Measurements from ENCODE around the gene PRKACB. TPM values are rescaled to one million over a fixed set of nuclear protein-coding genes. Genes with fewer than 3 reads are reported as not detected.

PRKACB gene
- total and polyA plus RNA-seq, 2 of the 8 experiments (the other 6 are each of a cell fraction or from before 2014, with no cell fraction given) = 7.8 to 31.0 TPM

DNA sequence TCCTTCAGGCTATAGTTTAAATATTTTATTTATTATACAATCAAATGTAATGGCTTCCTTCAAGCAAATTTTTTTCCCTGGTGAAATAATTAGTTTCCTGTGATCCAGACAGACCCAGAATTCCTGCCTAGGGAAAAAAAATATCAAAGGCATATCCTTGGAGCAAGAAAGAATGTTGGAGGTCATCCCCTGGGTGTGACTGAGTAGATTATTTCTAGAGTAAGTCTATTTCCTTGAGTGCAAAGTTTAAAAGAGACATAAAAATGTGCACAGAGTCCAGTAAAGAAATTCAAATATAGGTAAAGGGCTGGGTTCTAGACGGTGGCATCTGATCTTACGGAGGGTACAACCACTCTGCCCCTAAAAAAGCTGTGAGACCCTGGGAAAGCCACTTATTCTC is 125.2 kb downstream of the PRKACB start:
- Histone ChIP-seq H2BK12ac (ENCODE audit: low read depth, low read length) (no peak overlapping the region), H2BK120ac (replicated peaks; ENCODE audit: low read depth, low read length) (no peak overlapping the region), H2BK5ac (ENCODE audit: low read depth, low read length) (no peak overlapping the region), H3K27ac (ENCODE audit: low read depth, low read length) (no peak overlapping the region), H2BK20ac (ENCODE audit: low read length) (no peak overlapping the region), H4K20me1 (replicated peaks in 1 of 2; ENCODE audit: control insufficient read depth in 1 of 2, insufficient read depth in 2 of 2, low read length in 2 of 2) (no peaks in the 10 kb centered on the region), H4K5ac (ENCODE audit: insufficient read length, low read depth, low read length) (no peak overlapping the region), H2BK15ac (ENCODE audit: low read length) (no peak overlapping the region), H3K56ac (replicated peaks; ENCODE audit: insufficient read length, low read depth, low read length) (no peak overlapping the region), H3K4me3 (ENCODE audit: extremely low read depth in 1 of 4, insufficient read depth in 2 of 4, low read depth in 3 of 4, low read length in 4 of 4) (no peak overlapping the region), H3K79me2 (ENCODE audit: control insufficient read depth in 1 of 2, insufficient read depth in 2 of 2, low read length in 2 of 2) (no peaks in the 10 kb centered on the region), H3K36me3 (ENCODE audit: control insufficient read depth in 2 of 4, insufficient read depth in 4 of 4, low read length in 3 of 4) (no peaks in the 10 kb centered on the region), H3K9ac (replicated peaks in 1 of 4; ENCODE audit: extremely low read depth in 1 of 4, low read depth in 3 of 4, low read length in 3 of 4) (no peak overlapping the region), H3K18ac (ENCODE audit: extremely low read depth, low read length) (no peak overlapping the region), H3K79me1 (ENCODE audit: low read depth, low read length) (no peaks in the 10 kb centered on the region), H3K4me1 (replicated peaks in 1 of 4; ENCODE audit: control insufficient read depth in 3 of 4, insufficient read depth in 4 of 4, low read length in 3 of 4) (peaks cover 0 to 11% (median 2%) of the 10 kb centered on the region in 4 experiments; a peak in 3 of 7 replicates), H3K23ac (ENCODE audit: insufficient read length) (no peak overlapping the region), H3K4me2 (ENCODE audit: insufficient read depth in 1 of 2, low read depth in 2 of 2, low read length in 2 of 2) (no peak overlapping the region), H3K23me2 (ENCODE audit: low read depth, low read length) (no peaks in the 10 kb centered on the region; the same call in 1 of the 2 replicates), H3K14ac (ENCODE audit: insufficient read length) (no peak overlapping the region), H4K91ac (replicated peaks; ENCODE audit: insufficient read length, low read length) (no peak overlapping the region), H3K9me3 (ENCODE audit: insufficient read depth in 2 of 2, low read depth in 1 of 2, low read length in 1 of 2) (no peaks in the 10 kb centered on the region), H2AFZ (ENCODE audit: low read length) (no peak overlapping the region), H2AK5ac (ENCODE audit: low read depth, low read length) (no peak overlapping the region), H3K27me3 (replicated peaks in 1 of 4; ENCODE audit: control insufficient read depth in 3 of 4, extremely low read depth in 1 of 4, insufficient read depth in 3 of 4, low read length in 3 of 4) (no peaks in the 10 kb centered on the region), H4K8ac (ENCODE audit: extremely low read depth, insufficient read depth, low read length) (no peak overlapping the region), H3K4ac (replicated peaks; ENCODE audit: insufficient read length, low read depth, low read length) (no peak overlapping the region)
- FAIRE-seq = no peak
- ChIA-PET POLR2A (ENCODE audit: partially characterized antibody) (no interaction called here), CTCF (ENCODE audit: partially characterized antibody) (no interaction called here)
- no peak for DNase-seq (ENCODE audit: low read depth in 1 of 2, low spot score in 2 of 2)
- WGBS, 2 experiments (ENCODE audit: extremely low coverage in 1 of 2, insufficient coverage in 1 of 2, insufficient read length in 1 of 2, insufficient replicate concordance in 2 of 2, low coverage in 1 of 2, low lambda C conversion rate in 2 of 2, missing lambda C conversion rate in 1 of 2) = 11% methylated on average over 2 of the region's 2 CpGs; no CpG with 5 or more reads in 1 of the 2 experiments
- TF ChIP-seq CREB1 (IDR thresholded peaks at IDR 0.05) (no peak), SIN3A (conservative IDR thresholded peaks at IDR 0.05 in 1 of 2, IDR thresholded peaks at IDR 0.05 in 1 of 2; ENCODE audit: low read depth in 1 of 2, low read length in 2 of 2) (no peak), CBX5 (IDR thresholded peaks at IDR 0.05; ENCODE audit: low read depth, low read length) (no peak), EGR1 (IDR thresholded peaks at IDR 0.05; ENCODE audit: borderline replicate concordance, low read depth, low read length) (no peak), SIX5 (IDR thresholded peaks at IDR 0.05; ENCODE audit: low read depth, low read length) (no peak)

Measured in H1 (cell line).